Dermis lymphatic vessel endothelial cell (primary cell): ENCODE results near the gene XPO5. TPM values are rescaled to one million over a fixed set of nuclear protein-coding genes. Genes with fewer than 3 reads are reported as not detected.

Source experiments
- total RNA-seq: library from RNA; depleted of rRNA; stranded (reverse); fragments of >200 nt; gene quantifications from 2 replicates; pipeline ENCODE4 v1.2.1, GENCODE V29; 2014

Gene XPO5
- 19.9 and 23.8 TPM in 2 replicates for total RNA-seq

DNA sequence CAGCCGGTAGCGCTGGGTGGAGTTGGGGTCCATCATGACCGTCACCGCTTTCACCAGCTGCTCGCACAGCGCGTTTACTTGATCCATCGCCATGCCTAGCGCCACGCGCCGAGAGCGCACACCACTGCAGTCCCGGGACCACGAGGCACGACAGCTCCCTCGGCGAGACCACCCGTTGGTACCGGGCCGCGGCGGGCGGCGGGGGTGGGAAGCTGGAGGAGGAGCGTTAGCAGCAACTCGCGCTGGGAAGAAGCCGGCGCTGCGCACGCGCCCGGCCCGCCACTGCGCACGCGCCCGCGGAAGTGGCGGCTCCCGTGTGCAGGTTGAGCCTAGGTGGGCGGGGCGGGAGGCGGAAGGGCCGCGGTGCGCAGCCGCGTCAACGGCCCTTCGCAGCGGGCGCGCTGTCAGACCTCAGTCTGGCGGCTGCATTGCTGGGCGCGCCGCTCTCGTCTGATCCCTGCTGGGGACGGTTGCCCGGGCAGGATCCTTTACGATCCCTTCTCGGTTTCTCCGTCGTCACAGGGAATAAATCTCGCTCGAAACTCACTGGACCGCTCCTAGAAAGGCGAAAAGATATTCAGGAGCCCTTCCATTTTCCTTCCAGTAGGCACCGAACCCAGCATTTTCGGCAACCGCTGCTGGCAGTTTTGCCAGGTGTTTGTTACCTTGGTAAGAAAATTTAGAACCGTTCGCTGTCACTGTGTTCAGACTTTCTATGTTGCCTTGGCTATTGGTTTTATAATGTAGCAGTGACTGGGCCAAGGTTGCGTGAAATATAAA is at the start of gene XPO5, which contains the start of gene POLH:
Gene XPO5, minus strand, starts transcription at position 267 of the 780 bp plus-strand sequence. Its CDS starts 174 bp downstream, at position 93.
Gene POLH, plus strand, starts transcription at position 414 of the 780 bp plus-strand sequence. CDS start 6,135 bp downstream, outside the sequence.

DNA sequence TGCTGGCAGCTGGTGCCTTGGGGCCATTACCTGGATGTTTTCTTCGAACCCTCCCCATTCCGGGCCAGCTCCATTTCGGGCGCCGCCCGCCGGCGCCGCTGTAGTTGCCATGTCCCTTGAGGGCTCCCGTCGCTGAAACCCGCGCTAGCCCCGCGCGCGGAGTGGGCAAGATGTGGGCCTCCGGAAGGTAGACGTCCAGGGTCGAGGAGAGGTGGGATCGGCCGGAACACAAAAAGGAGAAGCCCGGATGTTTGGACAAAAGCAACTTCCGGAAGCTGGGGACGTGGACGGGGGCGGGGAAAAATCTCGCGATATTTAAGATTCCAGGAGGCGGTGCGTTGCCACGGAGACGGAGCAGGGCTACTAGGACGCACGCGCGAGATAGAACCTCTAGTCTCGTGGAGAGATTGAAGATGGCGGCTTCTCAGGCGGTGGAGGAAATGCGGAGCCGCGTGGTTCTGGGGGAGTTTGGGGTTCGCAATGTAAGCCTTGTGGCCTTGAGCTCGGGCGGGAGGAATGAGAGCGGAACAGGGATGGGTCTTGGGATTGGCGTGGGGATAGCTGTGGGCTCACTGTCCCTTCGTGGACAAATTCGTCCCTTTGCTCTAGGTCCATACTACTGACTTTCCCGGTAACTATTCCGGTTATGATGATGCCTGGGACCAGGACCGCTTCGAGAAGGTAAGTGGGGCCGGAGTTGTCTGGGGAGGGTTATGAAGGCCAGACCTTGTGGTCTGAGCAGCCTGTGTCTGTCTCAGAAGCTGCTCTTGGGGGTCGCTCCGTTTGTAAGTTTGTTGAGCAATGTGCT is 58.9 kb downstream of the XPO5 start, which contains the start of the genes POLR1C and YIPF3:
Gene POLR1C, plus strand, starts transcription at position 393 of the 808 bp plus-strand sequence. Its CDS starts 21 bp downstream, at position 414.
Gene YIPF3, minus strand, starts transcription at position 230 of the 808 bp plus-strand sequence. Its CDS starts 119 bp downstream, at position 111.

DNA sequence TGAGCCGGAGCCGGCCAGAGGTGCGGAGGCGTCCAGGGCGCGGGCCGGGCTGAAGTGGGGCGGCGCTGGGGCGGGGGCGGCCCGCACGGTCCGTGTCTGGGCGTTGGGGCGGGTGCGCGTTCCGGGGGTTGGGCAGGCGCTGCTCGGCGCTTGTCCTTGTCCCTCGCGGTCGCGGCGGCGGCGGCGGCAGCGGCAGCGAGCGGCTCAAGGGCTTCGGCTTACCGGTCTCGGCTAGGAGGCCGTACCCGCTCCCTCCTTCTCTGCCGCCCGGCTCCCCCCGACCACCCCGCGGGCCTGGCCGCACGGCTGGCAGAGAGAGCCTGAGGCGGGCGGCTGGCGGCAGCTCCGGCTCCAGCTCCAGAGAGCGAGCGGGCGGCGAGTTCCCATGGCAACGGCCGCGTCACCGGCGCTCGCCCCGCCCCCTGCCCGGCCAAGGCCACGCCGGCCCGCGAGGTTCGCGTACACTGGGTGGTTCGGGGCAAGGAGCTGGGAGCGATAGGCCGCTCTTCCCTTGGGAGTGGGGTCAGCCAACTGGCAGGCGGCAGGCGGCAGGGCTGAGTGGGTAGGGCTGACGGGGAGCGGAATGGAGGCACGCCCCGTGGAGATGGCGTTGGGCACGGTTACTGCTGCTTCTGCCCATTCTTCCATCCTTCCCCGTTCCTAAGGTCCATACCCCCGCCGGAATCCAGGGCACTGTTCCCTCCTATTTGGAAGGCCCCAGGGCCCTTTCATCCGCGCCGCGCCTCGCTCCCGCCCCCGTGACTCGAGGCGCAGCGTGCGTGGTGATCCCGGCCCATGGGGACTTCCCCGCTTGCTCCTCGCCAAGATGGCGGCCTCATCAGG is 65.6 kb downstream of the XPO5 start, which contains the start of gene LRRC73:
Gene LRRC73, minus strand, starts transcription at position 363 of the 843 bp plus-strand sequence. CDS start 561 bp downstream, outside the sequence.

DNA sequence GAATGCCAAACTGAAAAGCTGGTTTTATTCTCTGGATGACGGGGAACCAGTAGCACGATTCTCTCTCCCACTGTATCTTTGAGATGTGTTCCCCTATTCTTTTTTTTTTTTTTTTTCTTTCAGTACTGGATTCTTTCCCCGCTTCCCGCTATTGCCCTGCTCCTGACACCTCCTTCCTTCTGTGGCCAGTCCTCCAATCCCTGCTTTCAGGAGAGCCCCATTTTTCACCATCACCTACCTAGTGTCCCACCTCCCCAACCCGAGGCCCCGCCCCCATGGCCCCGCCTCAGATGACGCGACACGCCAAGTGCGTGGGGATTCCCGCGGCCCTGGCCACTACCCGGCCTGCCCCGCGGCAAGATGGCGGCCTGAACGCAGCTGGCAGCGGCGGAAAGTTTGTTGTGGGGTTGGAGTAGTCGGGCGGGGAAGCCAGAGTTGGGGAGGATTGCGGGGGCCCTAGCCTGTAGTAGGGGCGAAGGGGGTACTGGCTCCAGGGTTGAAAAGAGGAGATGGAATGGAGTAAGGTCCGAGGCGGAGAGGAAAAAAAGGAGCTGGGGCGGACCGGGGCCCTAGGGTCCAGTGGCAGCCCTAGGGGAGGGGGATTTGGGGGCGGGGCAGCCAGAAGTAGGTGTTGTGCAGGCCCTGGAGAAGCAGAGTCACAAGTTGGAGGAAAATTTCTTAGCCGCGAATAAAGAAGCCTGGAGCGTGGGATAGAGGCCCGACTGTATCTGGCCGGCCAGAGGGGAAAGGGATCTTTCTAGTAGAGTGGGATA is 98.4 kb downstream of the XPO5 start, which contains the start of gene TJAP1:
Gene TJAP1, plus strand, starts transcription at position 336 of the 773 bp plus-strand sequence. CDS start 21,432 bp downstream, outside the sequence.

Other genes starting within 250 kb of the XPO5 start
- 5.4 and 7.6 TPM in 2 replicates for gene ZNF318, start 206.4 kb downstream of the XPO5 start, total RNA-seq
- 11.6 and 12.1 TPM in 2 replicates for gene ABCC10, start 148.5 kb downstream of the XPO5 start, total RNA-seq
- 0.33 and 0.60 TPM in 2 replicates for gene DLK2, start 120.5 kb downstream of the XPO5 start, total RNA-seq
- gene TJAP1, start 98.5 kb downstream of the XPO5 start, total RNA-seq = 8.0 and 11.6 TPM in 2 replicates
- gene LRRC73, start 65.7 kb downstream of the XPO5 start, total RNA-seq = 0.09 and 0.11 TPM in 2 replicates
- gene YIPF3, start 59.1 kb downstream of the XPO5 start, total RNA-seq = 97.2 and 114 TPM in 2 replicates
- gene POLR1C, start 58.9 kb downstream of the XPO5 start, total RNA-seq = 31.1 and 42.1 TPM in 2 replicates
- gene POLH, start 147 bp upstream of the XPO5 start, total RNA-seq = 8.7 and 12.5 TPM in 2 replicates
- gene GTPBP2, start 53.2 kb upstream of the XPO5 start, total RNA-seq = 29.9 and 37.3 TPM in 2 replicates
- gene MAD2L1BP, start 59.8 kb upstream of the XPO5 start, total RNA-seq = 15.8 and 17.2 TPM in 2 replicates
- 0.17 and 0.33 TPM in 2 replicates for gene RSPH9, start 69.0 kb upstream of the XPO5 start, total RNA-seq
- 43.9 and 46.5 TPM in 2 replicates for gene MRPS18A, start 111.8 kb upstream of the XPO5 start, total RNA-seq
- gene VEGFA, start 194.2 kb upstream of the XPO5 start, total RNA-seq = 9.4 and 10.6 TPM in 2 replicates